ENCODE data around the gene MRPS11. TPM values are rescaled to one million over a fixed set of nuclear protein-coding genes. Genes with fewer than 3 reads are reported as not detected.
"Not testable (repeated sequence)": the region's sequence is repeated elsewhere in the genome, so short reads cannot be mapped to it uniquely, and the experiment has no call there.

The MRPS11 gene
- total RNA-seq, 6 donors from 2014 or later, result 12.9 to 53.4 (median 34.7) TPM

- TF ChIP-seq POLR2A (IDR thresholded peaks at IDR 0.05), result no peak
- TF ChIP-seq, protein P1, sequence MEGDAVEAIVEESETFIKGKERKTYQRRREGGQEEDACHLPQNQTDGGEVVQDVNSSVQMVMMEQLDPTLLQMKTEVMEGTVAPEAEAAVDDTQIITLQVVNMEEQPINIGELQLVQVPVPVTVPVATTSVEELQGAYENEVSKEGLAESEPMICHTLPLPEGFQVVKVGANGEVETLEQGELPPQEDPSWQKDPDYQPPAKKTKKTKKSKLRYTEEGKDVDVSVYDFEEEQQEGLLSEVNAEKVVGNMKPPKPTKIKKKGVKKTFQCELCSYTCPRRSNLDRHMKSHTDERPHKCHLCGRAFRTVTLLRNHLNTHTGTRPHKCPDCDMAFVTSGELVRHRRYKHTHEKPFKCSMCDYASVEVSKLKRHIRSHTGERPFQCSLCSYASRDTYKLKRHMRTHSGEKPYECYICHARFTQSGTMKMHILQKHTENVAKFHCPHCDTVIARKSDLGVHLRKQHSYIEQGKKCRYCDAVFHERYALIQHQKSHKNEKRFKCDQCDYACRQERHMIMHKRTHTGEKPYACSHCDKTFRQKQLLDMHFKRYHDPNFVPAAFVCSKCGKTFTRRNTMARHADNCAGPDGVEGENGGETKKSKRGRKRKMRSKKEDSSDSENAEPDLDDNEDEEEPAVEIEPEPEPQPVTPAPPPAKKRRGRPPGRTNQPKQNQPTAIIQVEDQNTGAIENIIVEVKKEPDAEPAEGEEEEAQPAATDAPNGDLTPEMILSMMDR (IDR thresholded peaks at IDR 0.05), result no peak
- TF ChIP-seq POLR2AphosphoS5 (IDR thresholded peaks at IDR 0.05), result no peak
- no peak for TF ChIP-seq EP300 (IDR thresholded peaks at IDR 0.05)
- Histone ChIP-seq H3K4me1 (peaks cover 17 to 27% (median 25%) of the 10 kb centered on the region in 4 donors), H3K27me3 (no peaks in the 10 kb centered on the region), H3K4me3 (no peak overlapping the region), H3K27ac (no peak overlapping the region), H3K36me3 (peaks cover 10 to 58% (median 45%) of the 10 kb centered on the region in 4 donors), H3K9me3 (no peaks in the 10 kb centered on the region)
- DNase-seq, result no peak
- ATAC-seq (ENCODE audit: low FRiP score in 2 of 2), result no peak
- 73 to 78% methylated on average over 2 of the region's 2 CpGs for WGBS, 2 donors
Observed at GRCh38 chr15:88463870-88464532, 3.5 kb upstream of the MRPS11 start.

DNA sequence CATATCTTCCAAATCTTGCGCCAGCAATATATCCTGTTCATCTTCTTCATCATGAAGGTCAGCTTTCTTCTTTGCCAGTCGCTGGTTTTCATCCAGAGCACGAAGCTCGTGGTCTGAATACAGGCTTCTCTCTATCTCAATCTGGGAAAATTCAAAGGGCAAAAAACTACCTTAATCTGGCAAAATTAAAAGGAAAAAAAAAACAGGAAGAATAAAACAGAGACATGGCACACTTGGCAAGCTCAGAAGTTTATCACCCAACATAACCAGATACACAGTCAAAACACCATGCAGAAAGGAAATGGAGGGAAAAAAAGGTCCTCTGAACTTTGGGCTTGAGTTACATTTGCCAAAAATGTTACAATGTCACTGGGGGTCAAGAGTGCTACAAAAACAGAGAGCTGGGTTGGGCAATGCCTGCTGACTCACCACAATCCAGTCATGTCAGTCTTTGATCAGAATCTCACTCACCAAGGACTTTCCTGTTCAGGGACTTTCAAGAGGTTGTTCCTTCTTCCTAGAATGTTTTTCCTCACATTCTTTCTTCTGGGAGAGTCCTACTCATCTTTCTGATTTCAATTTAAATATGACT is 1.8 kb upstream of the MRPS11 start:
- no peak for ATAC-seq (ENCODE audit: low FRiP score in 2 of 2)

DNA sequence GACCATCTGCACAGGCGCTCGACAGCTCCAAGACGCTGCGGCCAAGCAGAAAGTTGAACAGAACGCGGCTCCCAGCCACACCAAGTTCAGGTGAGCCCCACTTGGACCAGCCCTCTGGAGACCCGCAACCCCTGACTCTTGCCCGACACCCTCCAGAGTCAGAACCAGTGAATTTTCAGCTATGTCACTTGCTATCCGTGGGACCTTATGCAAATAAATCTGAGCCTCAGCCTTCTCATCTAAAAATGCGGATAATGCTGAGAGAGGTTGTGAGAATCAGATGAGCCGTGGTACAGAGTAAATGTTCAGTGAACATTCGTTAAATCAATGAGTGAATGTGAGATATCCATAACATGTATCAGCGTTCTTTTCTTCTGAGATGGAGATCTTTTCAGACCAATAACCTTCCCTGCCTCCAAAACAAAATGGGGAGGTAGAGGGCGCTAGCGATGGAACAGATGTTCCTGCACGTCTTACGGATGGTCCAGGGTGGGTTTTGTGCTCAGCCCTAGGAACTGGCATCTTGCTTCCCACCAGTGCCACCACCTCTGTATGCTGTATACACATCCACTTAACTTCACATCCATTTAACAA is 524 bp downstream of the MRPS11 start:
- TF ChIP-seq POLR2A (IDR thresholded peaks at IDR 0.05) (no peak), POLR2AphosphoS5 (IDR thresholded peaks at IDR 0.05) (no peak), EP300 (IDR thresholded peaks at IDR 0.05) (no peak)
- TF ChIP-seq, protein P1 (IDR thresholded peaks at IDR 0.05), result no peak
- WGBS, 2 donors, result 2 to 3% methylated on average over 5 to 17 of the region's 17 CpGs
- DNase-seq, result no peak

More for the DNA sequence above, 1.8 kb upstream of the MRPS11 start:
- H3K4me1 ChIP-seq, result peaks cover 20 to 31% (median 26%) of the 10 kb centered on the region in 4 donors
- no peaks in the 10 kb centered on the region for H3K27me3 ChIP-seq
- H3K27ac ChIP-seq, result no peak overlapping the region
- peak in 1 of 2 donors; percentile 53 for DNase-seq
- no peaks in the 10 kb centered on the region for H3K9me3 ChIP-seq
- 93 to 94% methylated on average over 4 of the region's 4 CpGs for WGBS, 2 donors
- TF ChIP-seq POLR2AphosphoS5 (IDR thresholded peaks at IDR 0.05), result peak in 1 of 2 donors; percentile 34
- TF ChIP-seq, protein P1 (IDR thresholded peaks at IDR 0.05), result no peak
- peaks cover 7 to 45% (median 28%) of the 10 kb centered on the region in 4 donors for H3K36me3 ChIP-seq
- no peak overlapping the region for H3K4me3 ChIP-seq

DNA sequence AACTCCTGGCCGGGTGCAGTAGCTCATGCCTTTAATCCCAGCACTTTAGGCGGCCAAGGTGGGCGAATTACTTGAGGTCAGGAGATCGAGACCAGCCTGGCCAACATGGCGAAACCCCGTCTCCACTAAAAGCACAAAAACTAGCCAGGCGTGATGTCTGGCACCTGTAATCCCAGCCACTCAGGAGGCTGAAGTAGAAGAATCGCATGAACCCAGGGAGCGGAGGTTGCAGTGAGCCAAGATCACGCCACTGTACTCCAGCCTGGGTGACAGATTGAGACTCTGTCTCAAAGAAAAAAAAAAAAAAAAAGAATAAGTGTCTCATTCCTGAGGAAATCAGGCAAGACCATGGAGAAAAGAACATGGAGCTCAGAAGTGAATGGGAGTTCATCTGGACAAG is 1.2 kb downstream of the MRPS11 start:
- WGBS, 2 donors, result 89 to 98% methylated on average over 10 of the region's 10 CpGs
- Histone ChIP-seq H3K4me1 (peaks cover 20 to 31% (median 26%) of the 10 kb centered on the region in 4 donors), H3K4me3 (peak overlapping the region in 1 of 4 donors; percentile 90), H3K36me3 (peaks cover 3 to 35% (median 20%) of the 10 kb centered on the region in 4 donors)
- not testable (repeated sequence) for DNase-seq; H3K27me3 ChIP-seq; ATAC-seq (ENCODE audit: low FRiP score in 2 of 2); H3K9me3 ChIP-seq; H3K27ac ChIP-seq

More for the DNA sequence above, 524 bp downstream of the MRPS11 start:
- H3K4me1 ChIP-seq, result peaks cover 20 to 31% (median 26%) of the 10 kb centered on the region in 4 donors
- peak overlapping the region; percentile 89 to 96 (median 93) for H3K27ac ChIP-seq
- H3K27me3 ChIP-seq, result no peaks in the 10 kb centered on the region
- H3K4me3 ChIP-seq, result peak overlapping the region; percentile 71 to 94 (median 91)
- no peak for ATAC-seq (ENCODE audit: low FRiP score in 2 of 2)
- peaks cover 7 to 35% (median 21%) of the 10 kb centered on the region in 4 donors for H3K36me3 ChIP-seq
- no peaks in the 10 kb centered on the region for H3K9me3 ChIP-seq

DNA sequence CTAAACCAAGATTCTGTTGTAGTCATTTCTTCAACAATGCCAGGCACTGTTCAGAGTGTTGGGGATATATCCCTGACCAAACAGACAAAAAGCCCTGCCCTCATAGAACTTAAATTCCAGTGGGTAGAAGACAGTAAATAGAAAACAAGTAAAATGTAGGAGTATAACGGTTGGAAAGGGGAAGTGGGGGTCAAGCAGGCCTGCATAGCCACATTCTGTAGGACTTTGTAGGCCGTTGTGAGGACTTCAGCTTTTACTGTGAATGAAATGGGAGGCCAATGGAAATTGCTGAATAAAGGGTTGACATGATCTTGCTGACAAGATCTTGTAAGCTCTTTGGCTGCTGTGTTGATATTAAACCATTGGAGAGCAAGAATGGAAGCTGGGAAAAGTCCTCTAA is 1.8 kb downstream of the MRPS11 start:
- Histone ChIP-seq H3K27me3 (no peaks in the 10 kb centered on the region), H3K27ac (no peak overlapping the region), H3K9me3 (no peaks in the 10 kb centered on the region), H3K36me3 (peaks cover 3 to 35% (median 19%) of the 10 kb centered on the region in 4 donors), H3K4me1 (peaks cover 20 to 31% (median 26%) of the 10 kb centered on the region in 4 donors), H3K4me3 (no peak overlapping the region)
- DNase-seq (no peak), ATAC-seq (ENCODE audit: low FRiP score in 2 of 2) (no peak)
- WGBS, 2 donors, result 77 to 85% methylated on average over 2 of the region's 2 CpGs
- no peak for TF ChIP-seq POLR2A (IDR thresholded peaks at IDR 0.05)
- TF ChIP-seq EP300 (IDR thresholded peaks at IDR 0.05), result no peak
- TF ChIP-seq, protein P1 (IDR thresholded peaks at IDR 0.05), result no peak
- no peak for TF ChIP-seq POLR2AphosphoS5 (IDR thresholded peaks at IDR 0.05)

Data from upper lobe of left lung (tissue), 6 donors.